HL-60 (cell line): Measurements from ENCODE around the gene ECE2.

ENCODE experiments used
- GABPA ChIP-seq: IDR thresholded peaks from 2 replicates; pipeline ENCODE4 v1.6.1; 2012; ENCODE audit warnings: low read depth
- POLR2AphosphoS5 ChIP-seq: IDR thresholded peaks from 2 replicates; pipeline ENCODE4 v1.6.1; 2012; ENCODE audit warnings: low read depth
- REST ChIP-seq: IDR thresholded peaks from 2 replicates; pipeline ENCODE4 v1.6.1; 2012; ENCODE audit warnings: low read depth; ENCODE audit not compliant: insufficient replicate concordance
- SPI1 ChIP-seq: IDR thresholded peaks from 2 replicates; pipeline ENCODE4 v1.6.1; 2012; ENCODE audit warnings: low read depth, mild to moderate bottlenecking, borderline replicate concordance
- TF ChIP-seq, protein P1 (sequence below): IDR thresholded peaks from one replicate; pipeline ENCODE4 v1.5.1; 2011; ENCODE audit warnings: low read length, control low read depth, inconsistent platforms; ENCODE audit not compliant: insufficient read depth

- TF ChIP-seq, protein P1, sequence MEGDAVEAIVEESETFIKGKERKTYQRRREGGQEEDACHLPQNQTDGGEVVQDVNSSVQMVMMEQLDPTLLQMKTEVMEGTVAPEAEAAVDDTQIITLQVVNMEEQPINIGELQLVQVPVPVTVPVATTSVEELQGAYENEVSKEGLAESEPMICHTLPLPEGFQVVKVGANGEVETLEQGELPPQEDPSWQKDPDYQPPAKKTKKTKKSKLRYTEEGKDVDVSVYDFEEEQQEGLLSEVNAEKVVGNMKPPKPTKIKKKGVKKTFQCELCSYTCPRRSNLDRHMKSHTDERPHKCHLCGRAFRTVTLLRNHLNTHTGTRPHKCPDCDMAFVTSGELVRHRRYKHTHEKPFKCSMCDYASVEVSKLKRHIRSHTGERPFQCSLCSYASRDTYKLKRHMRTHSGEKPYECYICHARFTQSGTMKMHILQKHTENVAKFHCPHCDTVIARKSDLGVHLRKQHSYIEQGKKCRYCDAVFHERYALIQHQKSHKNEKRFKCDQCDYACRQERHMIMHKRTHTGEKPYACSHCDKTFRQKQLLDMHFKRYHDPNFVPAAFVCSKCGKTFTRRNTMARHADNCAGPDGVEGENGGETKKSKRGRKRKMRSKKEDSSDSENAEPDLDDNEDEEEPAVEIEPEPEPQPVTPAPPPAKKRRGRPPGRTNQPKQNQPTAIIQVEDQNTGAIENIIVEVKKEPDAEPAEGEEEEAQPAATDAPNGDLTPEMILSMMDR = no peak
- no peak for TF ChIP-seq GABPA
- TF ChIP-seq REST = no peak
- no peak for TF ChIP-seq SPI1
- no peak for TF ChIP-seq POLR2AphosphoS5
Observed at GRCh38 chr3:184239708-184240107, 36.1 kb upstream of the ECE2 start.
